OCI-LY7 (cell line): ENCODE data around the gene CLINT1. TPM values are rescaled to one million over a fixed set of nuclear protein-coding genes. Genes with fewer than 3 reads are reported as not detected.

ENCODE experiments used
- BruUV-seq: library from RNA; stranded (reverse); fragments of 400-500 nt; replicated peaks from 2 replicates; lab custom pipeline; 2021; lab: Mats Ljungman, UMichigan
- CTCF ChIA-PET: fragments of 300-600 bp; sonication (Branson Sonifier 250); formaldehyde crosslinking; loops from one replicate; lab custom pipeline; 2022; ENCODE audit warnings: antibody characterized with exemption; ENCODE audit not compliant: unreplicated experiment; lab: Charles Lee
- POLR2A ChIA-PET: fragments of 300-600 bp; sonication (Branson Sonifier 250); formaldehyde crosslinking; loops from one replicate; lab custom pipeline; 2022; ENCODE audit warnings: antibody characterized with exemption; lab: Charles Lee
- DNase-seq: peaks from one replicate; pipeline ENCODE4 v3.0.0-alpha.2; 2015; ENCODE audit warnings: low spot score
- H2AFZ ChIP-seq: fragments of 200-600 bp; sonication (generic), shearing (Covaris generic); 2 replicates; pipeline ENCODE4 v1.6.1; 2014; ENCODE audit warnings: mild to moderate bottlenecking, antibody characterized with exemption, low read length, moderate library complexity
- H3K27ac ChIP-seq: fragments of 200-600 bp; sonication (generic); 2 replicates; pipeline ENCODE4 v1.5.1; 2014; ENCODE audit warnings: mixed run types, low read depth, mild to moderate bottlenecking, moderate library complexity, low read length, inconsistent platforms; ENCODE audit not compliant: poor library complexity, severe bottlenecking
- H3K36me3 ChIP-seq: fragments of 200-600 bp; sonication (generic); 2 replicates; pipeline ENCODE4 v1.6.1; 2014; ENCODE audit warnings: mild to moderate bottlenecking, antibody characterized with exemption, low read length, moderate library complexity, mixed read lengths; ENCODE audit not compliant: insufficient read depth
- H3K4me1 ChIP-seq: fragments of 200-600 bp; sonication (generic); 2 replicates; pipeline ENCODE4 v1.5.1; 2014; ENCODE audit warnings: mild to moderate bottlenecking, low read length; ENCODE audit not compliant: insufficient read depth, poor library complexity, severe bottlenecking
- H3K4me2 ChIP-seq: fragments of 200-600 bp; sonication (generic); 2 replicates; pipeline ENCODE4 v1.6.1; 2014; ENCODE audit warnings: mild to moderate bottlenecking, low read length
- H3K4me3 ChIP-seq: fragments of 200-600 bp; sonication (generic); 2 replicates; pipeline ENCODE4 v1.5.1; 2014; ENCODE audit warnings: mild to moderate bottlenecking, low read depth, low read length; ENCODE audit not compliant: poor library complexity, severe bottlenecking
- H3K79me2 ChIP-seq: fragments of 200-600 bp; sonication (generic); 2 replicates; pipeline ENCODE4 v1.6.1; 2016; ENCODE audit warnings: low read depth, mild to moderate bottlenecking, low read length, moderate library complexity, mixed read lengths; ENCODE audit not compliant: insufficient read depth
- H3K9me2 ChIP-seq: fragments of 200-600 bp; sonication (generic); 2 replicates; pipeline ENCODE4 v1.6.1; 2016; ENCODE audit warnings: mild to moderate bottlenecking, low read length, mixed read lengths; ENCODE audit not compliant: insufficient read depth
- H3K9me3 ChIP-seq: fragments of 200-600 bp; sonication (generic); 2 replicates; pipeline ENCODE4 v1.6.1; 2014; ENCODE audit warnings: mild to moderate bottlenecking, mixed run types, low read length, mixed read lengths
- H4K20me1 ChIP-seq: fragments of 200-600 bp; sonication (generic); 2 replicates; pipeline ENCODE4 v1.6.1; 2014; ENCODE audit warnings: mild to moderate bottlenecking, antibody characterized with exemption, low read length, moderate library complexity, mixed read lengths; ENCODE audit not compliant: insufficient read depth
- EZH2phosphoT487 ChIP-seq: fragments of 200-600 bp; sonication (generic); IDR thresholded peaks from 2 replicates; pipeline ENCODE4 v1.6.1; 2018; ENCODE audit warnings: low read depth, borderline replicate concordance, mild to moderate bottlenecking, mixed run types, antibody characterized with exemption, low read length, moderate library complexity, mixed read lengths
- intact Hi-C: fragments of 100-400 bp; cut with micrococcal nuclease; formaldehyde crosslinking; loops from one replicate; pipeline ENCODE4 v1.10.0; 2022; ENCODE audit not compliant: unreplicated experiment
- total RNA-seq, 2 experiments: library from RNA; depleted of rRNA in 1 of 2; stranded (reverse); fragments of >200 nt in 1 of 2; shearing (Covaris generic) in 1 of 2; gene quantifications; 2 replicates each; pipeline ENCODE4 v1.2.3, GENCODE V29; 2014 to 2022
- TF ChIP-seq, protein P1 (sequence below): fragments of 200-600 bp; sonication (generic); conservative IDR thresholded peaks from 2 replicates; pipeline ENCODE4 v1.5.1; 2014; ENCODE audit warnings: mild to moderate bottlenecking, antibody characterized with exemption, low read length, moderate library complexity, mixed read lengths

The CLINT1 gene
- total RNA-seq, 2 experiments from 2014 or later: 107 to 135 TPM

DNA sequence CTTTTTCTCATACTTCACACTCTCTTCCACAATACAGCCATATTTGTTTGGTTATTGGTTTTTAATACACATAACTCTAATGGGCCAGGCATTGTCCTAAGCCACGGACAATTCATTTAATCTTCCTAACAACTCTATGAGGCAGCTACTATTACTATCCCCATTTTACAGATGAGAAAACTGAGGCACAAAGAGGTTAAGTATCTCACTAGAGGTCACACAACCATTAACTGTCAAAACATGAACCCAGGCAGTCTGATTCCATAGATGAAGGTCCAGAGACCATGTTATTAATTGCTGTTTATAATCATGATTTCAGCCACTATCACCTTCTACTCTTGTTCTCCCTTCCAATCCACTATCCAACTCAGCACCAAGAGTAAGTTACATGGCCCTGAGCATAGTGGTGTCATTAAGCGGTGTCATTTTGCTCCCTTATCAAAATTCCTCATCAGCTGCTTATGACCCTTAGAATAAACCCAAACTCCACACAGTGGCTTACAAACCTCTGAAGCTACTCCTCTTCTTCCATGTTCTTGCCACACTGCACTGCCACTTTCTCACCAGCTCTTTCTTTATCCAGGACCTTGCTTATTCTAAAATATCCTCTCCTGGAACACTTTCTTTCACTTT, 22.7 kb downstream of the CLINT1 start:
- ChIA-PET CTCF (interaction anchor here (1.7 kb wide), 1 partner anchor 8 kb away, joined by 5 read pairs; no protein-coding TSS in a partner anchor), POLR2A (interaction anchor here (1.1 to 7.3 kb wide), 5 partner anchors 15 to 24 kb away, joined by 3 to 57 read pairs (median 3); no protein-coding TSS in a partner anchor)
- H3K27ac ChIP-seq: peak overlapping the region; percentile 96
- no peak for DNase-seq
- no peak overlapping the region for H2AFZ ChIP-seq
- BruUV-seq: TSS peak; percentile 9
- peak overlapping the region; percentile 27 for H3K4me2 ChIP-seq
- no peak overlapping the region for H3K4me3 ChIP-seq
- peaks cover 76% of the 10 kb centered on the region for H3K4me1 ChIP-seq
- no peaks in the 10 kb centered on the region for H3K9me3 ChIP-seq
- intact Hi-C loops: no loop called here
- peaks cover 43% of the 10 kb centered on the region for H3K36me3 ChIP-seq
- peaks cover 100% of the 10 kb centered on the region for H3K79me2 ChIP-seq
- H3K9me2 ChIP-seq: no peaks in the 10 kb centered on the region
- no peaks in the 10 kb centered on the region; the same call in 1 of the 2 replicates for H4K20me1 ChIP-seq
- TF ChIP-seq, protein P1, sequence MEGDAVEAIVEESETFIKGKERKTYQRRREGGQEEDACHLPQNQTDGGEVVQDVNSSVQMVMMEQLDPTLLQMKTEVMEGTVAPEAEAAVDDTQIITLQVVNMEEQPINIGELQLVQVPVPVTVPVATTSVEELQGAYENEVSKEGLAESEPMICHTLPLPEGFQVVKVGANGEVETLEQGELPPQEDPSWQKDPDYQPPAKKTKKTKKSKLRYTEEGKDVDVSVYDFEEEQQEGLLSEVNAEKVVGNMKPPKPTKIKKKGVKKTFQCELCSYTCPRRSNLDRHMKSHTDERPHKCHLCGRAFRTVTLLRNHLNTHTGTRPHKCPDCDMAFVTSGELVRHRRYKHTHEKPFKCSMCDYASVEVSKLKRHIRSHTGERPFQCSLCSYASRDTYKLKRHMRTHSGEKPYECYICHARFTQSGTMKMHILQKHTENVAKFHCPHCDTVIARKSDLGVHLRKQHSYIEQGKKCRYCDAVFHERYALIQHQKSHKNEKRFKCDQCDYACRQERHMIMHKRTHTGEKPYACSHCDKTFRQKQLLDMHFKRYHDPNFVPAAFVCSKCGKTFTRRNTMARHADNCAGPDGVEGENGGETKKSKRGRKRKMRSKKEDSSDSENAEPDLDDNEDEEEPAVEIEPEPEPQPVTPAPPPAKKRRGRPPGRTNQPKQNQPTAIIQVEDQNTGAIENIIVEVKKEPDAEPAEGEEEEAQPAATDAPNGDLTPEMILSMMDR: no peak
- TF ChIP-seq EZH2phosphoT487: no peak

GRCh38 chr5:157835041-157835440, 23.9 kb downstream of the CLINT1 start:
- no peak for DNase-seq
- Histone ChIP-seq H3K4me3 (peak overlapping the region; percentile 11), H3K27ac (peak overlapping the region; percentile 96), H3K4me2 (peak overlapping the region; percentile 65), H2AFZ (no peak overlapping the region), H3K4me1 (peaks cover 82% of the 10 kb centered on the region), H3K9me3 (no peaks in the 10 kb centered on the region), H3K9me2 (no peaks in the 10 kb centered on the region), H3K36me3 (peaks cover 34% of the 10 kb centered on the region), H3K79me2 (peaks cover 97% of the 10 kb centered on the region), H4K20me1 (no peaks in the 10 kb centered on the region; the same call in 1 of the 2 replicates)
- no TSS peak for BruUV-seq
- POLR2A ChIA-PET: interaction anchor here (0.6 to 7.3 kb wide), 10 partner anchors 12 to 1369 kb away, joined by 3 to 57 read pairs (median 5); no protein-coding TSS in a partner anchor
- CTCF ChIA-PET: interaction anchor here (0.6 to 1.7 kb wide), 2 partner anchors 9 to 11 kb away, joined by 3 to 5 read pairs; no protein-coding TSS in a partner anchor
- no peak for TF ChIP-seq EZH2phosphoT487
- TF ChIP-seq, protein P1: no peak
- intact Hi-C loops: no loop called here
